Stimulated activated CD8-positive, alpha-beta memory T cell treated with anti-CD3 and anti-CD28 coated beads, Interleukin-15, amount 100 ng/mL, for 4 hours (primary cell): ENCODE results near the gene SPX.

Source experiments
- DNase-seq, 2 donors: peaks; one replicate each; pipeline ENCODE4 v3.0.0-alpha.2; 2020; ENCODE audit warnings: low read depth in 2 of 2

The SPX gene, protein sequence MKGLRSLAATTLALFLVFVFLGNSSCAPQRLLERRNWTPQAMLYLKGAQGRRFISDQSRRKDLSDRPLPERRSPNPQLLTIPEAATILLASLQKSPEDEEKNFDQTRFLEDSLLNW

DNA sequence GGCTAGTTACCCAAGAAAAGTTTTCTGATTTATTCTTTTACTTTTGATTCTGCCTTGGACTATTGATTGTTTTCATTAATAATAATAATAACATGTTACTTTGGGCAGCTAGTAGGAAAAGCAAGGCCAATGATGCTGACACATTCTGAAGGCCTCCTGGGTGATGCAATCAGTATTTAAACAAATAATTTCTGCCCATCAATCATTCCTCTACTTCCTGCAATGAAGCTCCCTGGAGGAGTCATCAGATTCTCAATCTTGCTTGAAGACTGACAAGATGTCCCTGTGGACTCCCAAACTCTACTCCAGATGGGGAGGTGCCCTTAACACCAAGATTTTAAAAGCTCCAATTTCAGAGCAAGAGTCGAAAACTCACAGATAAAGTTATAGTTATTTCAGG, at the start of gene SPX:
Gene SPX, plus strand, starts transcription at position 244 of the 400 bp plus-strand sequence. CDS start 177 bp downstream, outside the sequence.
- no peak for DNase-seq

DNA sequence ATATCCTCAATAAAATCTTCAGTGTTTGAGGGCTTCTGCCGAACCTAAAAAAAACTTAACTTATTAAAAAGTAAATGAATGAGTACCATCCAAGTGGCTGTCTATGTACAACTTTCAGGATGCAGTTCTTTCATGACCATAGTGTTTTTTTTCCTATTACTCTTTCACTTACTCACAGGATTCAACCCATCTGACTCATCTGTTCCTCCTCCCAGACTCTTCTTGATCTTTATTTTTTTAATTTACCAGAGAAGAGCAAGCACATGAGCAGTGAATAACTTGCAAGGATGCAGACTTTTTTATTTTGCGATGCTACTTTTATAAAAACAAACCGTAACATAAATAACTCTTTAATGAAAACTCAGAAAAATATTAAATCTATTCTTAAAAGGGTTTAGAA, 49.1 kb upstream of the SPX start:
- DNase-seq: no peak

DNA sequence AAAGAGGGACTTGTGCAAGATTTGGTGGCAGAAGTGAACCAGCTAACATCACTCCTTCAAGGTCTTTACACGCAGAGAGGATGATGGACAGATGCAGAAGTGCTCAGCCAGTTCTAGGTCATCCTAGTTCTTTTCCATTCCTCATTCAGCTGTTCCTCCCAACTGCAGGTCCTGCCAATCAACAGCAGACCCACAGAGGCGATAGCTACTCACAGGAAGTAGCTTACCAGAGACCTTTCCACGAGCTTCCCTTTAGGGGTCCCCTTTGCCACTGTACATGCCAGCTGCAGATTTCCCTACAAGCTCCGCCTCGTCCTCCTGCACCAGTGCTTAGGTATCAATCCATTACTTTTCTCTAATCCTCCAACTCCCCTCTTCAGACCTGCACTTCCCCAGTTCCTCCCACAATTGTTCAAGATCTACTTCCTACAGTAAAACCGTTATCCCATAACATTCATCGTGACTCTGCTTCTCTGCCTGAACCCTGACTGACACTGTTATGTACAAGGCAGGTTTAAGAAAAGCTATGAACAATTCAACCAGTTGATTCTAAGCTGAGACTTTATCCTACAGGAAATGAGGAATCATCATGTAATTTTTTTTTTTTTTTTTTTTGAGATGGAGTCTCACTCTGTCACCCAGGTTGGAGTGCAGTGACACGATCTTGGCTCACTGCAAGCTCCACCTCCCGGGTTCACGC, 47.2 kb upstream of the SPX start:
- no peak for DNase-seq

DNA sequence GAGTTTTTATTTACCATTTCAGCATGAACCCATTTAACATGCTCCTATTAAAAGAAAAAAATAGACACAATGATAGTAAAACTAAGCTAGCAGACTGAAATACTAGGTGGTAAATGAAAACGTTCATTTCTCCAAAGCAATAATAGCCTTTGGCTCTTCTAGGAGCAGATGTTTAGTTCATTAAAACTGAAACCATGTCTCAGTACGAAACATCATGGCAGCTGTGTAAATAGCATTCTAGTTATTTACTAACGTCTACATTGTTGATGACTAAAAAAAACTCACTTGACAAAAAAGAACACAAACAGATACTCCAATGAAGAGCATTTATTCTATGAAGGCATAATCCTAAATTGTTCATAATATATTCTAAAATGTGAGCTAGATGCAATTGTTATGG, 42.6 kb upstream of the SPX start:
- no peak for DNase-seq

DNA sequence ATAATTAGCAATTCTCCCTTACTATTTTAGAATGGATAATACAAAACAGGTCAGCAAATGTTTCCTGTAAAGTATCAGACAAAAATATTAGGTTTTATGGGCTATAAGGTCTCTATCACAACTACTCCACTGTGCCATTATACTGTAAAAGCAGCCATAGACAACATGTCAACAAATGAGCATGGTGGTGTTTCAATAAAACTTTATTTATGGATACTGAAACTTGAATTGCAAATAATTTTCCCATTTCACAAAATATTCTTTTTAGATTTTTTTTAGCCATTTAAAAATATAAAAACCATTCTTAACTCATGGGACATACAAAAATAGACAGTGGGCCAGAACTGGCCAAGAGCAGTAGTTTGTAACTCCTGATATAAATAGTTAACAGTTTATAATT, 40.1 kb upstream of the SPX start:
- DNase-seq: no peak

DNA sequence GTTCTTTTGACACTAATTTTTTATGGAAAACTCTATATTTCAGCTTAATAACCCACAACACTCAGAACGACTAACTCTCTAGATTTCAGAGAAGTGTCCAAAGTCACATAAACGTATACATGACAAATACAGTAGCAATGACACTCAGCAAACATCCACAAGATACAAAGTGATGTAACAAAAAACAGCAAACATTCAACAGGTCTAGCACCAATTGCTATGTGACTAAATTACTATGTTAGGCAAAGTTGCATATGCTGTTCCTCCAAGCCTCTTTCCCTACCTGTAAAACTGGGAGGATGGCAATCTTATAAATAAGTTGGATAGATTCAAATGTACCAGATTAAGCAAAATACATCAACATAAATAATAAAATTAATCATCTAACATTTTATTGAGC, 26.3 kb upstream of the SPX start:
- no peak for DNase-seq

DNA sequence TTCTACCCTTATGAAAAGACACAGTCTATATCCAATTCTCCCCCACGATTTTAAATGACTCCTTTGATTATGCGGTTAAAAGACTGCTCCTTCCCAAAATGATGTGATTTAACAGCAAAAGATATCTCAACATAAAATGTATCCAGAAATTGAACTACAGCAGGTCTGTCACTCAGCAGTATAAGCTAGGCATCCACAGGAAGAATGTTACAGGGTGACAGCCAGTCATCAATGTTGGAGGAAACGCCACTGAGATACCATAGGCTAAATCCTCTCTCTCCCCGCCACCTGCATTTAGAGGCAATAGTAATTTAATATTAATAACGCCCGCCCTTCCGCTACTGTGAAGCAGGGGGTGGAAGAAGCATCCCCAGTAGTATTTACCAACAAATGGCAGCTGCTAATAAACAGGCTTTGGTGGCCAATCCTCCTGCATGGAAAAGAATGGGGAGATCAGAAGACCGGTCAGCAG, 25.3 kb upstream of the SPX start:
- DNase-seq: no peak

DNA sequence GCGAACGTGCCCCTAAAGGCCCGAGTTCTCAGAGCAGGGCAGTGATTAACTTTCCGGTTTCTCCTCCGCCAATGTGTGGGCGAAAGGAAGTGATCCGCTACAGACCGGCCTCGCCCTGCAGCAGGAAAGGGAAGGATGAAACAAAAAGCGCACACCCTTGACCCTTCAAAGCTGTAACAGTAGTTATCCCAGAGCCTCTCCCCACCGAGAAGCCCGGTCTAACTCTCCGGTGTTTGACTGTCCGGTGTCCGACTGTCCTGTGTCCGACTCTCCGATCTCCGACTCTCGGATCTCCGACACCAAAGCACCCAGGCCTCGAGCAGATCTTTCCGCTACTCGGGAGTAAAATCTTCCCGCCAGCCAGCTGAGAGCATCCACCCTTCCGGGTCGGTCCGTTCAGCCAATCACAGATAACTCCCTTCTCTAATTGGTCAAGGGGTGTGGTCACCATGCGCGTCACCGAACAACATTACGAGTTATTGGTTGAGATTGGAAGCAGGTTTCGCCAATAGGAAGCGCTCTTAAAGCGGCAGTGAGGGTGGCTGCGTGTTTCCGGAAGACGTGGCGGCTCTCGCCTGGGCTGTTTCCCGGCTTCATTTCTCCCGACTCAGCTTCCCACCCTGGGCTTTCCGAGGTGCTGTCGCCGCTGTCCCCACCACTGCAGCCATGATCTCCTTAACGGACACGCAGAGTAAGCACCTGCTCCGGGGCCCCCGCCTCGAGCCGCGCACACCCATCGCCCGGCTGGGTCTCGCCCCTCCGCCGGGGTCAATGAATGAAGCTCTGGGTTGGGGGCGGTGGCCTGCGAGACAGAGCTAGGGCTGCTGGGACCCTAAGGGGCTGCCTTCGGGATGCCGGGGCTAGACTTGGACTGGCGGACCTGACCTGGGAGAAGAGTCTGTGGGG, 24.6 kb upstream of the SPX start, which contains the start of the genes GOLT1B and RECQL:
Gene GOLT1B, plus strand, starts transcription at position 532 of the 906 bp plus-strand sequence. Its CDS starts 135 bp downstream, at position 667.
Gene RECQL, minus strand, starts transcription at position 378 of the 906 bp plus-strand sequence. CDS start 2,065 bp downstream, outside the sequence.
- peak; percentile 72 to 87 for DNase-seq

DNA sequence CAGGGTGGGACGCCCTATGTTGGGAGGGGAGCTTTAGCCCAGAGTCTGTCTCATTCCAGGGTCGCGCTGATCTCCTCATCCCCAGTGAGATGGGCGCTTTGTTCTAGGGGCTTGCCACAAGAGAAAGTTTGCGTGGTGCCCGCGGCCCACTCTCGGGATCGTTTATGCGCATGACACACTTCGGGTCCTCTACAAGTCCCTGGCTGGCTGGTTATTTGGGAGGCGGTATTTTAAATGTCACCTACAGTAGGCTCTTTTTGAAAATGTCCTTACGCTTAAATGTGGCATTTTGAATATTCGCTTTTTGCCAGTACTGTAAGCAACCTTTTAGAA, 24.0 kb upstream of the SPX start:
- DNase-seq: peak in 1 of 2 donors; percentile 18

DNA sequence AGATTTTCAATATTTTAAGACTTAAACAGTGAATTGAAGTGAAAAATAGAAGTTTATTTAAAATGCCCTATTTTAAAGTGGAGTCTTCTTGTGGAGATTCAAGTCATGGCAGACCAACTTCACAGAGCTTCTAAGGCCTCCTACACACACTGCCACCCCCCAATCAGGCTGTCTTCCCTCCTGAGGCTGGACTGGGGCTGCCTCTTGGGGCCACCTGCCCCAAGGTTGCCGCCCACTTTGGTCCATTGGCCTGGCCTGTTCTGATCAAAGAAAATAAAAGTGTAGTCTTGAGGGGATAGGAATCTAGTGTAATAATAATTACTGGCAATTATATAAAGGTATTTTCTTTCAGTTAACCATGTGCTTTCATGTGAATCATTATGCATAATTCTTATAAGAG, 23.2 kb upstream of the SPX start:
- no peak for DNase-seq

DNA sequence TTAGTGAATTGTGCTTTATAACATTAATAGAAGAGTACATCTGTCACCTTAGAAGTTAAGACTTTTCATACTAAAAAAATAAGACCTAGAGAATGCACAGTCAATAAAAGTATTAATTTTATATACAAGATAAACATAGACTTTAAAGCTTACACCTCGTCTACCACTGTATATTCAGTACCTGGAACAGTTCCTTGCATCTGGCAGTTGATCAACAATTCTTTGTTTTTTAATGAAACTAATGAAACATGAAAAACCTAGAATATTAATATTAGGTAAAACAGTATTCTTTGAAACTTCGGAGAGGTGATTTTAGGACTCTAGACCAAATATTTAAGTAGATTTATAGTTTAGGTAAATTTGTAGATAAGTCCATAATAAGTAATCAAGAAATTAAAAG, 20.2 kb upstream of the SPX start:
- DNase-seq: no peak

DNA sequence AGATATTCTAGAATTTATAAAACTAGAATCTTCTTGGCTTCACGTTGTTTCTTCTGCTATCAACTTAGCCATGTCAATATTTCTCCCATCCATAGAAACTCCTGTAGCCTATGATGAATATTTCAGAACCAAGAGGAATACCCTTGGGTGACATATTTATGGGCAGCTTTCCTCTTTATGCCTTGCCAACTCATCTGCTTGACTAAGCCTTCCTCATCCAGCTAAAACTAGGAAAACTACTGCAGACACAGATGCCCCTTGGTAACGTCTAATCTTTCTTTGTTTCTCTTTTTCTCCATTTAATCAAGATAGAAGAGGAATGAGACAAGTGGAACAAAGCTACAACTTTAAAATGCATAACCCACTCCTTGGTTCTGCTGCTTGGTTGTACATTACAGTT, 18.2 kb upstream of the SPX start:
- no peak for DNase-seq

DNA sequence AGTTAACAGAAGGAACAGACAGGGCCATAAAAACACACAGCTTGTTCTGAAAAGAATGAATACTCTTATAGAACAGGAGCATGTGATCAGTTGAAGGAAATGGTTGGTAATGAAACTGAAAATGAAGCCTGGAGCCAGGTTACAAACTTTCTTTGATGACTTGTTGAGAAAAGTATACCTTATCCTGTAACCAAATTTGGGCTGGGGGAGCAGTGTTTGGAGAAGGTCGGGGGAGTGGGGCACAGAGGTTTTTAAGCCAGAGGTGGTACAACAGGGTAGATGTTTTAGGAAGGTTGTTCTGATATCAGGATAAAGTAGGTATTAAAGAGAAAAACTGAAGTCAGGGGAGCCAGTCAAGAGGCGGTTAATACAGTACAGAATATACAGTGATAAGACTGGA, 16.3 kb upstream of the SPX start:
- no peak for DNase-seq

DNA sequence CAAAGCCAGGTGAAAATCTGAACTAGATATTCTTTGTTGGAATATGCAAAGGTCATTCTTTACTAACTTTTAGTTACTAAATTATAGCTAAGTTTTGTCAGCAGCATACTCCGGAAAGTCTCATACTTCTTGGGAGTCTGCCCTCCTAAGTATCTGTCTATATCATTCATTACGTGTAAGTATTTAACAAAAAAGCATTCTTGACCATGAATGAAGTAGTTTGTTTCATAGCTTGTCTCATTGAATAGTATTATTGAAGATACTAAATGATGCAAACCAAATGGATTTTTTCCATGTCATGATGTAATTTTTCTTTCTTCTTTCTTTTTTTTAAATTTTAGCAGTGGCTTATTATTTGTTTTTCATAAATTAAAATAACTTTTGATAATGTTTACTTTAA, 9.8 kb upstream of the SPX start:
- no peak for DNase-seq

DNA sequence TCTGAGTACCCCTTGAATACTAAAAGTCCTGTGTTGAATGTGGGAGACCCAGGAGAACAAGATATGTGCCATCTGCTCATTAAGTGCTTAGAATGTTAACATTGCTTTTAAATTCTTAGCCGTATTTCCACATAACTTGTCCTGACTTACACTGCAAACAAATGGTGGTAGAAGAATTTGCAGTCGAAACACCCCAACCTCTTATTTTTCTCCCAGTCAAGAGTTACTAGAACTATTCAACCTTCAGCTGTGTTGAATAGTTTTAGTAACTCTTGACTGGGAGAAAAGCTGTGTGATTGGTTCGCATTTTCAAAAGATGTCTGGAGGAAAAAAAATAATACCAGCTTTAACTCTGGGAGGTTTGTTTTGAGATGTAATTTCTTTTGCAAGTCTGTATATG, 7.6 kb upstream of the SPX start:
- no peak for DNase-seq

DNA sequence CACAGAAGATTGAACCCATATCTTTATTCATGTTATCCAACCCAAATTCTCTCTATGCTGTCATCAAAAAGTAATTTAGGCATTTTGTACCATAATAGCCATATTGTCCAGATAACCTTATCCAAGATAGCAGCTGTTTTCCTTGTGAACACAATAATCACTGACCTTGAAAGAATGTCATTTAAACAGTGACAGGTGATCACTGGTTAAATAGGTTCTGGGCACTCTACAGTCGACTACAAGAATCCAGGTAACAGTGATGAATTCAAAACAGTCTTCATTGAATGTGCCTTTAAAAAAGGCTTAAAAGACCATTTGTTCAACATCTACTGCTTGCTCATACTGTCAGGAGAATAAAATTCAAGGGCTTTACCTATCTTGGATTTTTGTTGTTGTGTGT, 4.6 kb upstream of the SPX start:
- no peak for DNase-seq

DNA sequence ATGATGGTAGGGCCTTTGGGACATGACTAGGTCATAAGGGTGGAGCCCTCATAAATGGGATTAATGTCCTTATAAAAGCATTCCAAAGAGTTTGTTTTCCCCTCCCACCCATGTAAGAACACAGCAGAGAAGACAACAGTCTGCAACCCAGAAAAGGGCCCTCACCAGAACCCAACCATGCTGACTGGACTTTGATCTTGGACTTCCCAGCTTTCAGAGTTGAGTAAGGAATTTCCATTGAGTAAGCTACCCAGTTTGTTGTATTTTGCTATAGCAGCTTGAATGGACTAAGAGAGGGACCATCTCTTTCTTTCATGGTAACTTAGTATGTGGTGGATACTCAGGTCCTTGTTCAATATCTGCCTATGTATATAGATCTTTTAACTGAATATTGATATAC, 2.9 kb upstream of the SPX start:
- DNase-seq: no peak

DNA sequence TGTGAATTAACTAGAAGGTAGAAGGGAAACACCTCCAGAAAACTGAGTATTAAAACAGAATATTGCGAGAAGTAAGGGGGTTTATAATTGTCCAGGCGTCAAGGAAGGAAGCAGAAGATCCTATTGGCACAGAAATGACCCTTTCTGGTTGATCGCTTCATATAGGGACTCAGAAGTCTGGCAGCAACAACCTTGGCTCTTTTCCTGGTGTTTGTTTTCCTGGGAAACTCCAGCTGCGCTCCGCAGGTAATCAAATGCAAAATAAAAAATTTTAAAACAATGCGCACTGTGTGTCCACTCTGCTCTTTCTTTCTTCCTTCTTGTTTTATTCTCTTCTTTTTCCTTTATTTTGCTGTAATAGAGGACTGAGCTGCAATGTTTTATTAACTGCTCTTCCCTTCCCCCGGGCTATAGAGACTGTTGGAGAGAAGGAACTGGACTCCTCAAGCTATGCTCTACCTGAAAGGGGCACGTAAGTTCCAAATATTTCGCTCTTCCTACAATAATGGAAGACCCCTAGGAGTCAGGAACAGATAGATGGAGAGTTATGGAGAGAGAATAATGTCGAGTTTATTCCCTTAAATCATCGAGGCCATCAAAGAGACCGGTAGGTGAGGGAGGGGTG, 737 bp downstream of the SPX start:
- no peak for DNase-seq

DNA sequence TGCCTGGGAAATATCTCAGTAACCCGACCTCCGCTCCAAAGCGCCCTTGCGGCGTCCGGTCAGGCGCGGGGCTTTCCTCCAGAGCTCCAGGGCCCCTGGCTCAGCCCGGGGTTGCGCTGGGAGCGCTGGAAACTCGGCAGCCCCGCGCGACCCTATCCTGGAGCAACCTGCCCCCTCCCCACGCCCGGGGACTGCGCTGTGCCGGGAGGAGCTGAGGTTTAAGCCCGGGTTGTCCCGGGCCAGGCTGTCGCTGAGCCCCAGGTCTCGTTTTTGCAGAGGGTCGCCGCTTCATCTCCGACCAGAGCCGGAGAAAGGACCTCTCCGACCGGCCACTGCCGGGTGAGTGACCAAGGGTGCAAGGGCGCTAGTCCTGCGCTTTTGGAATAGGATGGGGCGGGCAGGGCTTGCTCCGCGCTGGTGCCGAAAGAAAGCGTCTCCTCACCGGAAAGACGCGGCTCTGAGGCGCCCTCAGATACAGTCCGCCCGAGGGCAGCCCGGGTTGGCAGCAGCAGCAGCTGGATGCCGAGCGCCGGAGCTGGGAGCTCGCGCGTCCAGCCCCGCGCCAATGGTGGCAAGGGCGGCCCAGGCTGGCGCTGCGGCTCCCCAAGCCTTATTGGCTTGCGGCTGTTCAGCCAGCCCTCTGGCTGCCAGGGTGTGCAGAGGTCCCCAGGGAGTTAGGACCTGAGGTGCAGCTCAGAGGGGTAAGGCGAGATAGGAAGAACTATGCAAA, 1.5 kb downstream of the SPX start:
- peak in 1 of 2 donors; percentile 8 for DNase-seq

DNA sequence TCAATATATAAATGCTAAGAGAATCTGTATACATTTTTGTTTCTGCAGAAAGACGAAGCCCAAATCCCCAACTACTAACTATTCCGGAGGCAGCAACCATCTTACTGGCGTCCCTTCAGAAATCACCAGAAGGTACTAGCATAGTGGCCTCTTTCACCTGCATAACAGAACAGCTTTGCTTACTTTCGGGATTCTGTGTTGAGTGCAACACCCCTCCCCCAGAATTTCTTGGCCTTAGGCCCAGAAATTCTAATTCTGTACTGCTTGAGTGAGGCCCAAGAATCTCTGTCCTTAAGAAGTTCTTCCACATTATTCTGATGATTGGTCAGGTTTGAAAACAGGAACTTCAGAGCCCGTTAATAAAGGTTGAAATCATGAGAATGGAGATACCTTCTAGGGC, 2.9 kb downstream of the SPX start:
- no peak for DNase-seq

DNA sequence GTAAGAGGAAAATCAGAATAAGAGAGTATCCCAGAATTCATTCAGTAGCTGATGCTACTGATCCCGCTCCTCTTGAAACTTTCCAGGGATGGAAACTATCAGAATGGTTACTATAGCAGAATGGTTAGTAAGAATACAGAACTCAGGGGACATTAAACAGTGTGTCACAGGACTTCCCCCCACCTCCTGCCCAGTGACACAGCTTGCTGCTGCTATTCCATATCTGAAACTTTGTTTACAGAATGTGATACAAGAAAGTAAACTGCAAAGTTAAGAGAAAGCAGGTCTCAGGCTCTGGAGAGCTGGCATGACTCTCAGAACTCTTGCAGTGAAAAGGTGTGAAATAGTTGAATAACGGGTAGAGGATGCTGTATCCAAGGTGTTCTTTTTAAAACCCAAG, 3.4 kb downstream of the SPX start:
- DNase-seq: no peak
